ENCODE results near the gene DNAJB6.

Gene DNAJB6

DNA sequence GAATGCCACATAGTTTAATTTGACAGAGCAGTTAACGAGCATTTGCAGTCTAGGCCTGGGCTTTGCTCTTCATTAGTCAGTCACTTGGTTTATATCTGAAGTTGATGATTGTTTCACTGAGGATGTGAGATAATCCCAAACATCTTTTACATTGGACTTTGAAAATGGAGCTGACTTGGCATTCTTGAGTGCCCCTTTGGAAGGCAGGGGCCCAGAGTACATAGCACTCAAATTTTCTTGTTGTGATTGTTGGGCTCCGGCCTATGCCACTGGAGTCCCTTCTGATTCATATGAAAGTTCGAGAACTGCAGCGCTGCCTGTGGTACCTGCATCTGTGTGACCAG is 21.9 kb downstream of the DNAJB6 start:
- peaks cover 41% of the 10 kb centered on the region for H3K36me3 Mint-ChIP-seq (ENCODE audit: low read depth)
- H3K9me3 Mint-ChIP-seq: no peaks in the 10 kb centered on the region
- TF ChIP-seq CTCF (IDR thresholded peaks at IDR 0.05; ENCODE audit: unreplicated experiment in 3 of 3): no peak
- peak overlapping the region in 1 of 3 experiments; percentile 60 for H3K27ac Mint-ChIP-seq
- peaks cover 44% of the 10 kb centered on the region for H3K4me1 Mint-ChIP-seq
- H3K27me3 Mint-ChIP-seq (ENCODE audit: low read depth): no peaks in the 10 kb centered on the region
- no peak overlapping the region for H3K4me3 Mint-ChIP-seq

DNA sequence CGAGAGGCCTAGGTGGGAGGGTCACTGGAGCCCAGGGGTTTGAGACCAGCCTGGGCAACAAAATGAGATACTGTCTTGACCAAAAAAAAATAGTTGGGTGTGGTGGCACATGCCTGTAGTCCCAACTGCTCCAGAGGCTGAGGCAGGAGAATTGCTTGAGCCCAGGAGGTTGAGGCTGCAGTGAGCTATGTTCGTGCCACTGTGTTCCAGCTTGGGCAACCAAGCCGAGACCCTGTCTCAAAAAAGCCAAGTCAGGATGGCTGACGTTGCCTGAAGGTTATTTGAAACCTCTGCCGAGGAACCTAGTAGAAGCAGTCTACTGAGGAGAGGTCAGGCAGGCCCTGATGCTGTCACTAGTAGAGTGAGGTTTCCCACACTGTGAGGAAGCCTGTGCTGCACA is 22.8 kb downstream of the DNAJB6 start:
- no peaks in the 10 kb centered on the region for H3K9me3 Mint-ChIP-seq
- H3K27me3 Mint-ChIP-seq (ENCODE audit: low read depth): no peaks in the 10 kb centered on the region
- H3K36me3 Mint-ChIP-seq (ENCODE audit: low read depth): peaks cover 50% of the 10 kb centered on the region
- H3K27ac Mint-ChIP-seq: no peak overlapping the region
- H3K4me1 Mint-ChIP-seq: peaks cover 42% of the 10 kb centered on the region
- no peak for TF ChIP-seq CTCF (IDR thresholded peaks at IDR 0.05; ENCODE audit: unreplicated experiment in 3 of 3)
- H3K4me3 Mint-ChIP-seq: no peak overlapping the region

- no peak for TF ChIP-seq CTCF (IDR thresholded peaks at IDR 0.05; ENCODE audit: unreplicated experiment in 3 of 3)
- H3K27me3 Mint-ChIP-seq (ENCODE audit: low read depth): no peaks in the 10 kb centered on the region
- H3K27ac Mint-ChIP-seq: no peak overlapping the region
- H3K4me3 Mint-ChIP-seq: no peak overlapping the region
- peaks cover 60% of the 10 kb centered on the region for H3K36me3 Mint-ChIP-seq (ENCODE audit: low read depth)
- peaks cover 35% of the 10 kb centered on the region for H3K4me1 Mint-ChIP-seq
- H3K9me3 Mint-ChIP-seq: no peaks in the 10 kb centered on the region
Measured at GRCh38 chr7:157360483-157361025, 23.8 kb downstream of the DNAJB6 start.

DNA sequence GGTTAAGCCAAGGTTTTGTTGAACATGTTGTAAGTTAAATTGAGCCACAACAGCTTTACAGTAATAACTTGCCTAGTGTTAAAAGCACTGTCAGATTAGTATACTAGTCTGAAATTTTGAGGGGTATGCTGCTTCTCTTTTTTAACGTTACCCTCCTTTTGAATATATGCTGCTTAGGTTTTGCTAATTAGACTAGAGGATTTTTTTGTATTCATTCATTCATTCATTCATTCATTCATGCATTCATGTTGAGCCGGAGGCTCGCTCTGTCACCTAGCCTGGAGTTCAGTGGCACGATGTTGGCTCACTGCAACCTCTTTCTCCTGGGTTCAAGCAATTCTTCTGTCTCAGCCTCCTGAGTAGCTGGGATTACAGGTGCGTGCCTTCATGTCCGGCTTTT is 24.7 kb downstream of the DNAJB6 start:
- Mint-ChIP-seq H3K9me3 (no peaks in the 10 kb centered on the region), H3K27me3 (ENCODE audit: low read depth) (no peaks in the 10 kb centered on the region), H3K36me3 (ENCODE audit: low read depth) (peaks cover 66% of the 10 kb centered on the region), H3K4me1 (peaks cover 26% of the 10 kb centered on the region), H3K4me3 (no peak overlapping the region), H3K27ac (no peak overlapping the region)
- no peak for TF ChIP-seq CTCF (IDR thresholded peaks at IDR 0.05; ENCODE audit: unreplicated experiment in 3 of 3)

GRCh38 chr7:157362729-157363128 is 25.9 kb downstream of the DNAJB6 start:
- no peaks in the 10 kb centered on the region for H3K27me3 Mint-ChIP-seq (ENCODE audit: low read depth)
- no peak for TF ChIP-seq CTCF (IDR thresholded peaks at IDR 0.05; ENCODE audit: unreplicated experiment in 3 of 3)
- H3K27ac Mint-ChIP-seq: no peak overlapping the region
- no peak overlapping the region for H3K4me3 Mint-ChIP-seq
- peaks cover 21% of the 10 kb centered on the region for H3K4me1 Mint-ChIP-seq
- peaks cover 74% of the 10 kb centered on the region for H3K36me3 Mint-ChIP-seq (ENCODE audit: low read depth)
- H3K9me3 Mint-ChIP-seq: no peaks in the 10 kb centered on the region

DNA sequence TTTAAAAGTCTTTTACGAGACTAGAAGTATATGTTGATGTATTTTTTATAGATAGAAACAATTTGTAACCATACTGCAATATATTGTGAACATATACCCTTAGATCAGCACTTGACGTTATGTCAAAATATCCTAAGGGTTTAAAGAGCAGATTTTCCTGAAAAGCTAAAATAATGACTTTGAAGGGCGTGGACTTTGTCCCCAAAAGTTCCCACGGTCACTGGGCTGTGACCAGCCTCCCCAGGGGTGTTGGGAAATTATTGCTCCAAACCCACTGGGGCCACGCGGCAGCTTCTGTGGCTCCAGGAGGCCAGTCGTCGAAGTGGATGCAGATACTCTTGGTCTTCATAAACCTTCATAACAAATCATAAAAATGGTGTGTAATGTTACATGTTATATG is 29.9 kb downstream of the DNAJB6 start:
- no peaks in the 10 kb centered on the region for H3K9me3 Mint-ChIP-seq
- no peak overlapping the region for H3K4me3 Mint-ChIP-seq
- TF ChIP-seq CTCF (IDR thresholded peaks at IDR 0.05; ENCODE audit: unreplicated experiment in 3 of 3): no peak
- H3K27me3 Mint-ChIP-seq (ENCODE audit: low read depth): no peaks in the 10 kb centered on the region
- H3K4me1 Mint-ChIP-seq: no peaks in the 10 kb centered on the region
- H3K27ac Mint-ChIP-seq: no peak overlapping the region
- peaks cover 80% of the 10 kb centered on the region for H3K36me3 Mint-ChIP-seq (ENCODE audit: low read depth)

Data from nephron (organoid).